WTC11 (cell line): Measurements from ENCODE around the gene CARD19. TPM values are rescaled to one million over a fixed set of nuclear protein-coding genes. Genes with fewer than 3 reads are reported as not detected.

Experiments
- ATAC-seq: fragments of 200-7000 bp; cut with Tn5 transposase; 2 replicates; pipeline ENCODE4 v1.10.0; 2021; ENCODE audit warnings: mild to moderate bottlenecking, moderate library complexity
- CTCF ChIA-PET: fragments of 300-600 bp; sonication (Branson Sonifier 250); formaldehyde crosslinking; loops from one replicate; lab custom pipeline; 2021; ENCODE audit warnings: antibody characterized with exemption; lab: Charles Lee
- POLR2A ChIA-PET: fragments of 350-600 bp; sonication (Branson Sonifier 250); formaldehyde crosslinking; loops from one replicate; lab custom pipeline; 2021; ENCODE audit warnings: antibody characterized with exemption; lab: Charles Lee
- DNase-seq: peaks from one replicate; pipeline ENCODE4 v3.0.0; 2021; ENCODE audit warnings: low spot score
- H3K27ac Mint-ChIP-seq: 2 replicates; pipeline ENCODE4 v1.8.0; 2021; ENCODE audit warnings: mixed read lengths
- H3K27me3 Mint-ChIP-seq: 2 replicates; pipeline ENCODE4 v1.8.0; 2021; ENCODE audit warnings: low read depth, mild to moderate bottlenecking, moderate library complexity, mixed read lengths
- H3K36me3 Mint-ChIP-seq: 2 replicates; pipeline ENCODE4 v1.8.0; 2021; ENCODE audit warnings: mixed read lengths
- H3K4me1 Mint-ChIP-seq: 2 replicates; pipeline ENCODE4 v1.8.0; 2022; ENCODE audit warnings: mixed read lengths
- H3K4me3 Mint-ChIP-seq: 2 replicates; pipeline ENCODE4 v1.8.0; 2021; ENCODE audit warnings: mild to moderate bottlenecking, moderate library complexity, mixed read lengths
- H3K9me3 Mint-ChIP-seq: 2 replicates; pipeline ENCODE4 v1.8.0; 2021; ENCODE audit warnings: mixed read lengths
- CBFB ChIP-seq: sonication (generic); formaldehyde crosslinking; IDR thresholded peaks from 2 replicates; pipeline ENCODE4 v1.8.1; 2022; ENCODE audit warnings: mild to moderate bottlenecking, low read depth, missing genetic modification reagents
- CREB1 ChIP-seq: sonication (generic); formaldehyde crosslinking; IDR thresholded peaks from 2 replicates; pipeline ENCODE4 v1.8.0; 2023; ENCODE audit warnings: mild to moderate bottlenecking, missing genetic modification reagents
- EMX1 ChIP-seq: fragments of 250-450 bp; sonication (Bioruptor Pico); IDR thresholded peaks from 2 replicates; pipeline ENCODE4 v1.8.0; 2021; ENCODE audit warnings: mild to moderate bottlenecking
- ETV6 ChIP-seq: sonication (generic); formaldehyde crosslinking; IDR thresholded peaks from 2 replicates; pipeline ENCODE4 v1.8.1; 2022; ENCODE audit warnings: mild to moderate bottlenecking, missing genetic modification reagents
- FOXP1 ChIP-seq: sonication (generic); formaldehyde crosslinking; IDR thresholded peaks from 2 replicates; pipeline ENCODE4 v1.8.0; 2022; ENCODE audit warnings: missing genetic modification reagents, mild to moderate bottlenecking, moderate library complexity, borderline replicate concordance
- GABPB1 ChIP-seq: sonication (generic); formaldehyde crosslinking; IDR thresholded peaks from 2 replicates; pipeline ENCODE4 v1.8.1; 2023; ENCODE audit warnings: mild to moderate bottlenecking, missing genetic modification reagents
- GRHL2 ChIP-seq: fragments of 250-450 bp; sonication (Bioruptor Pico); IDR thresholded peaks from 2 replicates; pipeline ENCODE4 v1.8.0; 2022; ENCODE audit warnings: mild to moderate bottlenecking, moderate library complexity; ENCODE audit not compliant: insufficient replicate concordance, severe bottlenecking
- HMGA2 ChIP-seq: fragments of 250-450 bp; sonication (Bioruptor Pico); IDR thresholded peaks from 2 replicates; pipeline ENCODE4 v1.4.0; 2021; ENCODE audit warnings: mild to moderate bottlenecking, moderate library complexity
- IRF2 ChIP-seq: sonication (generic); formaldehyde crosslinking; IDR thresholded peaks from 2 replicates; pipeline ENCODE4 v1.8.0; 2022; ENCODE audit warnings: low read depth, missing genetic modification reagents, borderline replicate concordance
- NFATC4 ChIP-seq: fragments of 250-450 bp; sonication (Bioruptor Pico); IDR thresholded peaks from 2 replicates; pipeline ENCODE4 v1.9.0; 2021; ENCODE audit warnings: mild to moderate bottlenecking
- NFE2L1 ChIP-seq: sonication (generic); formaldehyde crosslinking; IDR thresholded peaks from 2 replicates; pipeline ENCODE4 v1.8.1; 2023; ENCODE audit warnings: missing genetic modification reagents
- NR1H2 ChIP-seq: sonication (generic); formaldehyde crosslinking; IDR thresholded peaks from 2 replicates; pipeline ENCODE4 v1.9.0; 2021; ENCODE audit warnings: mild to moderate bottlenecking, moderate library complexity, missing genetic modification reagents
- RELA ChIP-seq: sonication (generic); formaldehyde crosslinking; IDR thresholded peaks from 2 replicates; pipeline ENCODE4 v1.8.1; 2022; ENCODE audit warnings: missing genetic modification reagents, mild to moderate bottlenecking, borderline replicate concordance
- RORB ChIP-seq: fragments of 250-450 bp; sonication (Bioruptor Pico); IDR thresholded peaks from 2 replicates; pipeline ENCODE4 v1.9.0; 2021; ENCODE audit warnings: mild to moderate bottlenecking
- SP1 ChIP-seq: sonication (generic); formaldehyde crosslinking; conservative IDR thresholded peaks from 2 replicates; pipeline ENCODE4 v1.8.1; 2022; ENCODE audit warnings: missing genetic modification reagents
- TEAD4 ChIP-seq: sonication (generic); formaldehyde crosslinking; IDR thresholded peaks from 2 replicates; pipeline ENCODE4 v1.8.0; 2022; ENCODE audit warnings: mild to moderate bottlenecking, missing genetic modification reagents
- ZBTB21 ChIP-seq: sonication (generic); formaldehyde crosslinking; IDR thresholded peaks from 2 replicates; pipeline ENCODE4 v1.8.1; 2023; ENCODE audit warnings: mild to moderate bottlenecking, missing genetic modification reagents, borderline replicate concordance
- total RNA-seq: library from RNA; stranded (reverse); gene quantifications from 3 replicates; pipeline ENCODE4 v1.2.3, GENCODE V29; 2021
- TF ChIP-seq, protein P1 (sequence below): fragments of 250-450 bp; sonication (Bioruptor Pico); IDR thresholded peaks from 2 replicates; pipeline ENCODE4 v2.1.2; 2022; ENCODE audit warnings: mild to moderate bottlenecking, moderate library complexity
- TF ChIP-seq, protein P2 (sequence below): fragments of 250-450 bp; sonication (Bioruptor Pico); IDR thresholded peaks from 2 replicates; pipeline ENCODE4 v1.9.0; 2021; ENCODE audit warnings: moderate library complexity, mild to moderate bottlenecking, inconsistent platforms, borderline replicate concordance
- TF ChIP-seq, protein P3 (sequence below): fragments of 200-600 bp; IDR thresholded peaks from 2 replicates; pipeline ENCODE4 v1.8.0; 2022; ENCODE audit warnings: antibody characterized with exemption
- TF ChIP-seq, protein P4 (sequence below): sonication (generic); formaldehyde crosslinking; IDR thresholded peaks from 2 replicates; pipeline ENCODE4 v1.8.0; 2023; ENCODE audit warnings: missing genetic modification reagents
- TF ChIP-seq, protein P5 (sequence below): fragments of 250-450 bp; sonication (Bioruptor Pico); IDR thresholded peaks from 2 replicates; pipeline ENCODE4 v1.9.0; 2021; ENCODE audit warnings: mild to moderate bottlenecking, borderline replicate concordance

The CARD19 gene
- total RNA-seq, 1 experiment from 2014 or later = 34.5 TPM

DNA sequence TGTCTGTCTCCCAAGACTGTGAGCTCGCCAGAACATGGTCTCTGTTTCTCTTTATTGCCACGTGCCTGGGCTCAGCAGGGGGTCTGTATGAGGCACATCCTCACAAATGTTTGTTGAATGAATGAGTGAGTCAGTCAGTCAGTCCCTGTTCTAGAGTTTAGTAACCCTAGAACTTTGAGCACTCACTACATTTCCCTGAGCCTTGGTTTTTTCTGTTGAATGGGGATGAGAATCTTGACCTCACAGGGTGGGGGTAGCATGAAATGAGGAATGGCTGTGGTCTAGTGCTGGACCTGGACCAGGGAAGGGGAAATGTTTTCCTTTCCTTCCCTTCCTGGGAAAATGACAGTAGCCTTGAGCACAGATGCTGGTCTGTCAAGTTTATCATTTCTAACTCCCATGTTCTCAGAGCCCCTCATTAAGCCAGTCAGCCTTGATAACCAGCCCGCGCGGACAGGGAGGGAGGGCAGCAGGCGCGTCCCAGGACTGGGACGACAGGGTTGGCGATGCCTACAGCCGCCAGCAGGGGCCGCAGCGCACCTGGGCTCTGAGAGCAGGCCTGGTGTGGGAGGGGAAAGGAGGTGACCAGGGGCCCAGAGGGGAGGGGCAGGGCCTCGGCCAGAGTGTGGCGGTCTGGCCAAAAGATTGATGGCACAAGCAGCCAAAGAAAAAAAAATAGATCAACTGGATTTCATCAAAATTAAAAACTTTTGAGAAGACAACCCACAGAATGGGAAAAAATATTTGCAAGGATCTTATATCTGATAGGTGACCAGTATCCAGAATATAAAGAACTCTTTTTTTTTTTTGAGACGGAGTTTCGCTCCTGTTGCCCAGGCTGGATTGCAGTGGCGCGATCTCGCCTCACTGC lies 63.8 kb downstream of the CARD19 start:
- Mint-ChIP-seq H3K4me3 (no peak overlapping the region), H3K4me1 (no peaks in the 10 kb centered on the region), H3K36me3 (no peaks in the 10 kb centered on the region), H3K27ac (no peak overlapping the region), H3K9me3 (no peaks in the 10 kb centered on the region), H3K27me3 (peaks cover 3% of the 10 kb centered on the region; the same call in 1 of the 2 replicates)
- ChIA-PET POLR2A (no interaction called here), CTCF (interaction anchor here (0.9 to 2.4 kb wide), 7 partner anchors 38 to 146 kb away, joined by 3 to 11 read pairs (median 6); no protein-coding TSS in a partner anchor)
- TF ChIP-seq GABPB1 (no peak), CBFB (CRISPR knock-in tag) (0 out of 2 replicates have a peak, but pooled peaks have one; percentile 33), IRF2 (CRISPR knock-in tag) (no peak), NFE2L1 (CRISPR knock-in tag) (no peak), ZBTB21 (CRISPR knock-in tag) (0 out of 2 replicates have a peak, but pooled peaks have one; percentile 52), ETV6 (peak; percentile 27; the same call in 1 of the 2 replicates), SP1 (CRISPR knock-in tag) (peak; percentile 69), NFATC4 (CRISPR knock-in tag) (no peak)
- TF ChIP-seq, protein P1, sequence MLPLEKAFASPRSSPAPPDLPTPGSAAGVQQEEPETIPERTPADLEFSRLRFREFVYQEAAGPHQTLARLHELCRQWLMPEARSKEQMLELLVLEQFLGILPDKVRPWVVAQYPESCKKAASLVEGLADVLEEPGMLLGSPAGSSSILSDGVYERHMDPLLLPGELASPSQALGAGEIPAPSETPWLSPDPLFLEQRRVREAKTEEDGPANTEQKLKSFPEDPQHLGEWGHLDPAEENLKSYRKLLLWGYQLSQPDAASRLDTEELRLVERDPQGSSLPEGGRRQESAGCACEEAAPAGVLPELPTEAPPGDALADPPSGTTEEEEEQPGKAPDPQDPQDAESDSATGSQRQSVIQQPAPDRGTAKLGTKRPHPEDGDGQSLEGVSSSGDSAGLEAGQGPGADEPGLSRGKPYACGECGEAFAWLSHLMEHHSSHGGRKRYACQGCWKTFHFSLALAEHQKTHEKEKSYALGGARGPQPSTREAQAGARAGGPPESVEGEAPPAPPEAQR = no peak
- TF ChIP-seq, protein P2, sequence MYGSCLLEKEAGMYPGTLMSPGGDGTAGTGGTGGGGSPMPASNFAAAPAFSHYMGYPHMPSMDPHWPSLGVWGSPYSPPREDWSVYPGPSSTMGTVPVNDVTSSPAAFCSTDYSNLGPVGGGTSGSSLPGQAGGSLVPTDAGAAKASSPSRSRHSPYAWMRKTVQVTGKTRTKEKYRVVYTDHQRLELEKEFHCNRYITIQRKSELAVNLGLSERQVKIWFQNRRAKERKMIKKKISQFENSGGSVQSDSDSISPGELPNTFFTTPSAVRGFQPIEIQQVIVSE (CRISPR knock-in tag) = no peak
- TF ChIP-seq, protein P3, sequence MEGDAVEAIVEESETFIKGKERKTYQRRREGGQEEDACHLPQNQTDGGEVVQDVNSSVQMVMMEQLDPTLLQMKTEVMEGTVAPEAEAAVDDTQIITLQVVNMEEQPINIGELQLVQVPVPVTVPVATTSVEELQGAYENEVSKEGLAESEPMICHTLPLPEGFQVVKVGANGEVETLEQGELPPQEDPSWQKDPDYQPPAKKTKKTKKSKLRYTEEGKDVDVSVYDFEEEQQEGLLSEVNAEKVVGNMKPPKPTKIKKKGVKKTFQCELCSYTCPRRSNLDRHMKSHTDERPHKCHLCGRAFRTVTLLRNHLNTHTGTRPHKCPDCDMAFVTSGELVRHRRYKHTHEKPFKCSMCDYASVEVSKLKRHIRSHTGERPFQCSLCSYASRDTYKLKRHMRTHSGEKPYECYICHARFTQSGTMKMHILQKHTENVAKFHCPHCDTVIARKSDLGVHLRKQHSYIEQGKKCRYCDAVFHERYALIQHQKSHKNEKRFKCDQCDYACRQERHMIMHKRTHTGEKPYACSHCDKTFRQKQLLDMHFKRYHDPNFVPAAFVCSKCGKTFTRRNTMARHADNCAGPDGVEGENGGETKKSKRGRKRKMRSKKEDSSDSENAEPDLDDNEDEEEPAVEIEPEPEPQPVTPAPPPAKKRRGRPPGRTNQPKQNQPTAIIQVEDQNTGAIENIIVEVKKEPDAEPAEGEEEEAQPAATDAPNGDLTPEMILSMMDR = peak; percentile 91
- TF ChIP-seq, protein P4, sequence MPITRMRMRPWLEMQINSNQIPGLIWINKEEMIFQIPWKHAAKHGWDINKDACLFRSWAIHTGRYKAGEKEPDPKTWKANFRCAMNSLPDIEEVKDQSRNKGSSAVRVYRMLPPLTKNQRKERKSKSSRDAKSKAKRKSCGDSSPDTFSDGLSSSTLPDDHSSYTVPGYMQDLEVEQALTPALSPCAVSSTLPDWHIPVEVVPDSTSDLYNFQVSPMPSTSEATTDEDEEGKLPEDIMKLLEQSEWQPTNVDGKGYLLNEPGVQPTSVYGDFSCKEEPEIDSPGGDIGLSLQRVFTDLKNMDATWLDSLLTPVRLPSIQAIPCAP = no peak
- ATAC-seq = peak; percentile 99
- peak; percentile 96 for DNase-seq

DNA sequence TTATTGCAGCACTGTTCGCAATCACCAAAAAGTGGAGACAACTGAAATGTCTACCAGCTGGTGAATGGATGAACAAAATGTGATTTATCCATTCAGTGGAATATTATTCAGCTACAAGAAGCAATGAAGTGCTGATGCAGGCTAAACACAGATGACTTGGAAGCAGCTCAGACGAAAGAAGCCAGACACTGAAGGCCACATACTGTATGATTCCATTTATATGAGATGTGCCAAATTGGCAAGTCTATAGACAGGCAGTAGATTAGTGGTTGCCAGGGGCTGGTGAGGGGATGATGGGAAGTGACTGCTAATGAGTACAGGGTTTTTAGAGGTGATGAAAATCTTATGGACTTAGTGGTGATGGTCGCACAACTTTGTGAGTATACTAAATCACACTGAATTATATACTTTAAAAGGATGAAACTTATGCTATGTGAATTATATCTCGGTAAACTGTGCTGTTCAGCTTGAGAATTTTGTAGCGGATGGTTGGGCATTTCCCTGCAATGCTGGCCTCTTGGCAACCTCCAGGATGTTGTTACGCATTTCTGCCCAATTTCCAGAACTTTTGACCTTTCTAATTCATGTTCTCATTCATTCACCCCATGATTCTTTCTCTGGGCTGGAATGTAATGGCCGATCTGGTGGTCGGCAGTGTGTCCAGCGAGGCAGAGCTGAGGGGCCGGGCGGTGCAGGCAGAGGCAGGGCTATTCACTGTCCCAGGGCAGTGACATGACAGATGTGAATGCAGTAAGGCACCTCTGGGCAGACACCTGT lies 66.0 kb downstream of the CARD19 start:
- H3K36me3 Mint-ChIP-seq = no peaks in the 10 kb centered on the region
- DNase-seq (no peak), ATAC-seq (no peak)
- H3K27me3 Mint-ChIP-seq = peaks cover 3% of the 10 kb centered on the region; the same call in 1 of the 2 replicates
- ChIA-PET CTCF (interaction anchor here (1.5 to 1.6 kb wide), 2 partner anchors 136 to 143 kb away, joined by 3 to 7 read pairs; no protein-coding TSS in a partner anchor), POLR2A (no interaction called here)
- H3K9me3 Mint-ChIP-seq = no peaks in the 10 kb centered on the region
- no peaks in the 10 kb centered on the region for H3K4me1 Mint-ChIP-seq
- H3K27ac Mint-ChIP-seq = no peak overlapping the region
- no peak overlapping the region for H3K4me3 Mint-ChIP-seq
- TF ChIP-seq EMX1 (CRISPR knock-in tag) = no peak
- TF ChIP-seq, protein P5, sequence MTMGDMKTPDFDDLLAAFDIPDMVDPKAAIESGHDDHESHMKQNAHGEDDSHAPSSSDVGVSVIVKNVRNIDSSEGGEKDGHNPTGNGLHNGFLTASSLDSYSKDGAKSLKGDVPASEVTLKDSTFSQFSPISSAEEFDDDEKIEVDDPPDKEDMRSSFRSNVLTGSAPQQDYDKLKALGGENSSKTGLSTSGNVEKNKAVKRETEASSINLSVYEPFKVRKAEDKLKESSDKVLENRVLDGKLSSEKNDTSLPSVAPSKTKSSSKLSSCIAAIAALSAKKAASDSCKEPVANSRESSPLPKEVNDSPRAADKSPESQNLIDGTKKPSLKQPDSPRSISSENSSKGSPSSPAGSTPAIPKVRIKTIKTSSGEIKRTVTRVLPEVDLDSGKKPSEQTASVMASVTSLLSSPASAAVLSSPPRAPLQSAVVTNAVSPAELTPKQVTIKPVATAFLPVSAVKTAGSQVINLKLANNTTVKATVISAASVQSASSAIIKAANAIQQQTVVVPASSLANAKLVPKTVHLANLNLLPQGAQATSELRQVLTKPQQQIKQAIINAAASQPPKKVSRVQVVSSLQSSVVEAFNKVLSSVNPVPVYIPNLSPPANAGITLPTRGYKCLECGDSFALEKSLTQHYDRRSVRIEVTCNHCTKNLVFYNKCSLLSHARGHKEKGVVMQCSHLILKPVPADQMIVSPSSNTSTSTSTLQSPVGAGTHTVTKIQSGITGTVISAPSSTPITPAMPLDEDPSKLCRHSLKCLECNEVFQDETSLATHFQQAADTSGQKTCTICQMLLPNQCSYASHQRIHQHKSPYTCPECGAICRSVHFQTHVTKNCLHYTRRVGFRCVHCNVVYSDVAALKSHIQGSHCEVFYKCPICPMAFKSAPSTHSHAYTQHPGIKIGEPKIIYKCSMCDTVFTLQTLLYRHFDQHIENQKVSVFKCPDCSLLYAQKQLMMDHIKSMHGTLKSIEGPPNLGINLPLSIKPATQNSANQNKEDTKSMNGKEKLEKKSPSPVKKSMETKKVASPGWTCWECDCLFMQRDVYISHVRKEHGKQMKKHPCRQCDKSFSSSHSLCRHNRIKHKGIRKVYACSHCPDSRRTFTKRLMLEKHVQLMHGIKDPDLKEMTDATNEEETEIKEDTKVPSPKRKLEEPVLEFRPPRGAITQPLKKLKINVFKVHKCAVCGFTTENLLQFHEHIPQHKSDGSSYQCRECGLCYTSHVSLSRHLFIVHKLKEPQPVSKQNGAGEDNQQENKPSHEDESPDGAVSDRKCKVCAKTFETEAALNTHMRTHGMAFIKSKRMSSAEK (CRISPR knock-in tag) = no peak
- TF ChIP-seq CREB1 (CRISPR knock-in tag) = no peak
- TF ChIP-seq TEAD4 (CRISPR knock-in tag) = no peak
- TF ChIP-seq NFE2L1 (CRISPR knock-in tag) = no peak
- TF ChIP-seq, protein P3 = no peak
- no peak for TF ChIP-seq NR1H2 (CRISPR knock-in tag)
- no peak for TF ChIP-seq FOXP1
- TF ChIP-seq GRHL2 (CRISPR knock-in tag) = no peak
- no peak for TF ChIP-seq HMGA2 (CRISPR knock-in tag)
- no peak for TF ChIP-seq RELA
- TF ChIP-seq RORB (CRISPR knock-in tag) = no peak
